Left lobe of liver (tissue), 2 donors: ENCODE results near the gene PCDHGC5. TPM values are rescaled to one million over a fixed set of nuclear protein-coding genes. Genes with fewer than 3 reads are reported as not detected.

Source experiments
- ATAC-seq: fragments of 200-7000 bp; cut with Tn5 transposase; one replicate; pipeline ENCODE4 v1.9.1; 2020; ENCODE audit warnings: mild to moderate bottlenecking, moderate library complexity
- DNase-seq: peaks from one replicate; pipeline ENCODE4 v3.0.0-alpha.2; 2020; ENCODE audit warnings: low spot score
- total RNA-seq: library from RNA; stranded (reverse); gene quantifications from one replicate; pipeline ENCODE4 v1.2.1, GENCODE V29; 2021
- donor health status: DM: no; HTN: no; CAD: no; lungs with moderate emphysema.
- donor health status: DM: no; HTN: yes; CAD: no.

The PCDHGC5 gene
- 0.40 TPM for total RNA-seq

DNA sequence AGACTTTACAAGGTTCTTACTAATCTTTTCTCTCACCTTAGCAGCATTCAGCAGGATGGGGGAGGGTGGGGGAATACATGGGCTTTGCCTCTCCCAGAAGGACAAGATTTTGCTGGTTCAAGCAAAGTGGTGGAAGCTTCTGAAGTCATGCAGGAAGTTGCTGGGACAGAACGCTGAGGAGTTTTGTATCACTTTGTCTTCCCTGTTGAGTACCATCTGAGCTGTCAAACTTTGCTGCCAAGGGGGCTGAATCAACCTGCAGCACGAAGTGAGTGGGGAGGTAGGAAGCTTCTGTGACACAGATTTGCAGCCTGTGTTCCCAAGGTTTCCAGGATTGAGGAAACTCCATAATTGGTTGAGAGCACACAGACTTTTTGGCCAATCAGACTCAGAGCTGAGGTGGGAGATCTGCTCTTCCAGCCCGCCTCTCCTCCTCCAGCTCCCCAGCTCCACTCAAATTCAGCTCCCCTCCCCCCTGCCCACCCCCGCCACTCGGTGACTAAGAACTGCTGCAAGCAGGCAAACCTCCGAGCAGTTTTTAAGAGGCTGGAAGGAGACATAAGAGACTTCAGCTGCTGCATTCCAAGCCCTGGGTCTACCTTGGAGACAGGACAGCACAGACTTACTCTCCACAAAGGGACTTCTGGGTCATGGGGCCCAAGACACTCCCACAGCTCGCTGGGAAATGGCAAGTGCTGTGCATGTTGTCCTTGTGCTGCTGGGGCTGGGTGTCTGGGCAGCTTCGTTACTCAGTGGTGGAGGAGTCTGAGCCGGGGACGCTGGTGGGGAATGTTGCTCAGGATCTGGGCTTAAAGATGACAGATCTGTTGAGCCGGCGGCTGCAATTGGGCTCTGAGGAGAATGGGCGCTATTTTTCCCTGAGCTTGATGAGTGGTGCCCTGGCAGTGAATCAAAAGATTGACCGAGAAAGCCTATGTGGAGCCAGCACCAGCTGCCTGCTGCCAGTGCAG, at the start of gene PCDHGC5:
TSS of gene PCDHGC5 (plus strand) at position 491 of the 971 bp plus-strand sequence. CDS start at position 651, 160 bp downstream.
- ATAC-seq, result no peak
- DNase-seq, result no peak

DNA sequence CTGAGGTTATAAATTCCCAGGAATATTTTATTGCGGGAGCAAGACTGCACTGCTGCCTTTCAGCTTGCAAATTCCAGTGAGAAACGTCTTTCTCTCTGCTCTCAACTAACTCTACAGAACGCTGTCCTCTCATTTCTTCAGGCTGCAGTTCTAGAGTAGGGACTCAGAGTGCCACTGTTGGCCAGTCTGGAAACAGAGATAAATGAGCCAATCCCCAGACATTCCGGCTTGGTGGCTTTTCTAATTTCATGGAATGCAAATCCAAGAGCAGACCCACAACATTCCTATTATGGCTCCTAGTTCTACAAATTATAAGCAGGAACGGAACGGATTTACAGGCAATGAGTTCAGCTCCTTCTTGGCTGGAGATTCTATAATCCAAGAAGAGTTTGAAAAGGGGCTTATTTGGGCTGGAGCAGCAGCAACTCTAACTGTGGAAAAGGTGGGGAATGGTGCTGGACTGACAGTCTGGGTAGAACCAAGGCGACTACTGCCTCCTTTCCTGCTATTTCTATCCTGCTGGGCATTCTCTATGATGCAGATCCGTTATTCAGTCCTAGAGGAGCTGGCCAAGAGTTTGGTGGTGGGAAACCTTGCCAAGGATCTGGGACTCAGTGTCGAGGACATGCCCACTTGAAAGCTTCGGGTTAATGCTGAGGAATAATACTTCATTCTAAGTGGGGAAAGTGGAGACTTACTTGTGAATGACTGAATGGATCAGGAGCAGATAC, 49.3 kb upstream of the PCDHGC5 start:
- DNase-seq (no peak), ATAC-seq (no peak)

DNA sequence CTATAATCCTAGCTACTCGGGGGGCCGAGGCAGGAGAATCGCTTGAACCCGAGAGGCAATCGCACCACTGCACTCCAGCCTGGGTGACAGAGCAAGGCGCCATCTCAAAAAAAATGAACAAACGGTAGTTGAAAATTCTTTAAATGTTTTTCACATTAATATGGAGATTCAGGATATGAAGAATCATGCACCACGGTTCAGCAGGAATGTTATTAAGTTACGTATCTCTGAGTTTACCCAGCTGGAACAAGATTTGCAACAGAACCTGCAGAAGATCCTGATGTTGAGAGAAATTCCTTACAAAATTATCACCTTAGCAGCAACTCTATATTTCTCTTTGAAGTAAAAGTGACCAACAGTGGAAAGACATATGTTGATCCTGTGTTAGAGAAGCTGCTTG, 48.5 kb upstream of the PCDHGC5 start:
- DNase-seq (no peak), ATAC-seq (no peak)

DNA sequence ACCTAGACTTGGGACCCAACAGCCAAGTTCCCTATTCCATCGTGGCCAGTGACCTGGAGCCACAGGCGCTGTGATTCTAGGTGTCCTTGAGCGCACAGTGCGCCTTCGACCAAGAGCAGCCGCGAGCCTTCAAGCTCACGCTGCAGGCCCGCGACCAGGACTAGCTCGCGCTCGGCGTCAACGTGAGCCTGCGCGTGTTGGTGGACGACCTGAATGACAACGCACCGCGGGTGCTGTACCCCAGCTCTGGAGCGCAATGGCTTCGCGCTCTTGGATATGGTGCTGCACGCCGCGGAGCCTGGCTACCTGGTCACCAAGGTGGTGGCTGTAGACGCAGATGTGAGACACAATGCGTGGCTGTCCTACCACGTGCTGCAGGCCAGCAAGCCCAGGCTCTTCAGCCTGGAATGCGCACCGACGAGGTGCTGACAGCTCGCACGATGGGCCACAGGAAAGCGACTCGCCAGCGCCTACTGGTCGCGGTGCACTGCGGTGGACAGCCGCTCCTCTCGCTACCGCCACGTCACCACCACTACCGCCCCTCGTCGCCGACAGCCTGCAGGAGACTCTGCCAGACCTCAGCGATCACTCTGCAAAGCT, 47.2 kb upstream of the PCDHGC5 start:
- no peak for DNase-seq

DNA sequence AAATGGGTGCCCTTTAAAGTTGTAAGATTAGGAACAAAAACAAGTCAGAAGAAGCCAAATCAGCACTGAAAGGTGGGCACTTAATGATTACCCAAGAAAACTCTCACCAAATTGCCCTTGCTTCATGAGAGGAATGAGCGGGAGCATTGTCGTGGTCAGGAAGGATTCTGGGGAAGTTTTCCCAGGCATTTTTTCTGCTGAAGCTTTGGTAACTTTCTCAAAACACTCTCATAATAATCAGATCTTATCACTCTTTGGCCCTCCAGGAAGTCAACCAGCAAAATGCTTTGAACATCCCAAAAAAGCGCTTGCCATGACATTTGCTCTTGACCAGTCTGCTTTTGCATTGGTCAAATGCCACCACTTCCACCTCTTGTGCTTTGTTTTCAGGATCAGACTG, 23.5 kb upstream of the PCDHGC5 start:
- ATAC-seq (no peak), DNase-seq (no peak)

More for the DNA sequence above, 47.2 kb upstream of the PCDHGC5 start:
- ATAC-seq, result no peak

DNA sequence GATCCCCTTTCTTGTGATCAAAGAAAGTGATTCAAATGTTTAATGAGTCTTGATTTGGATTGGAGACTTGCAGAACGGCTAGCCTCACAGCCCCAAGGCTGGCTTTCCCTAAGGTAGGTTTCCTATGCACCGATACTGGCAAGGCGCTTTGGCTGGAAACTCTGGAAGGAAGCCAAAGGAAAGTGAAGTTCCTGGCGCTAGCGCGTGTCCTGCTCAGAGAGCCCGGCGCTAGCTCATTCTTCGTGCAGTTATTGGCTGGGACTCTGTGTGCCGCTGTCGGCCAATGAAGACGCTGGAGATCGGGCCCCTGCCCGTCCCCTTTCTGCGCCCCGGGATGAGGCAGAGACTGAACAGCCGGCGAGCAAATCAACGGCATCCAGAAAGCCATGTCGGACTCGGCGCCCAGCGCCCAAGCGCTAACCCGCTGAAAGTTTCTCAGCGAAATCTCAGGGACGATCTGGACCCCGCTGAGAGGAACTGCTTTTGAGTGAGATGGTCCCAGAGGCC, 13.2 kb upstream of the PCDHGC5 start, which contains the start of gene PCDHGC3:
TSS of gene PCDHGC3 (plus strand) at position 342 of the 507 bp plus-strand sequence. CDS start at position 493, 151 bp downstream.
- ATAC-seq (peak; percentile 97), DNase-seq (peak; percentile 89)

DNA sequence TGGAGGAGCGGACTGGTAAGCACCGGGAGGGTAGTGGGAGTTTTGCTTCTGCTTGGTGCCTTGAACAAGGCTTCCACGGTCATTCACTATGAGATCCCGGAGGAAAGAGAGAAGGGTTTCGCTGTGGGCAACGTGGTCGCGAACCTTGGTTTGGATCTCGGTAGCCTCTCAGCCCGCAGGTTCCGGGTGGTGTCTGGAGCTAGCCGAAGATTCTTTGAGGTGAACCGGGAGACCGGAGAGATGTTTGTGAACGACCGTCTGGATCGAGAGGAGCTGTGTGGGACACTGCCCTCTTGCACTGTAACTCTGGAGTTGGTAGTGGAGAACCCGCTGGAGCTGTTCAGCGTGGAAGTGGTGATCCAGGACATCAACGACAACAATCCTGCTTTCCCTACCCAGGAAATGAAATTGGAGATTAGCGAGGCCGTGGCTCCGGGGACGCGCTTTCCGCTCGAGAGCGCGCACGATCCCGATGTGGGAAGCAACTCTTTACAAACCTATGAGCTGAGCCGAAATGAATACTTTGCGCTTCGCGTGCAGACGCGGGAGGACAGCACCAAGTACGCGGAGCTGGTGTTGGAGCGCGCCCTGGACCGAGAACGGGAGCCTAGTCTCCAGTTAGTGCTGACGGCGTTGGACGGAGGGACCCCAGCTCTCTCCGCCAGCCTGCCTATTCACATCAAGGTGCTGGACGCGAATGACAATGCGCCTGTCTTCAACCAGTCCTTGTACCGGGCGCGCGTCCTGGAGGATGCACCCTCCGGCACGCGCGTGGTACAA, 12.6 kb upstream of the PCDHGC5 start:
- DNase-seq (peak; percentile 55), ATAC-seq (peak; percentile 72)

DNA sequence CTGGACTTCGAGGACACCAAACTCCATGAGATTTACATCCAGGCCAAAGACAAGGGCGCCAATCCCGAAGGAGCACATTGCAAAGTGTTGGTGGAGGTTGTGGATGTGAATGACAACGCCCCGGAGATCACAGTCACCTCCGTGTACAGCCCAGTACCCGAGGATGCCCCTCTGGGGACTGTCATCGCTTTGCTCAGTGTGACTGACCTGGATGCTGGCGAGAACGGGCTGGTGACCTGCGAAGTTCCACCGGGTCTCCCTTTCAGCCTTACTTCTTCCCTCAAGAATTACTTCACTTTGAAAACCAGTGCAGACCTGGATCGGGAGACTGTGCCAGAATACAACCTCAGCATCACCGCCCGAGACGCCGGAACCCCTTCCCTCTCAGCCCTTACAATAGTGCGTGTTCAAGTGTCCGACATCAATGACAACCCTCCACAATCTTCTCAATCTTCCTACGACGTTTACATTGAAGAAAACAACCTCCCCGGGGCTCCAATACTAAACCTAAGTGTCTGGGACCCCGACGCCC, 11.8 kb upstream of the PCDHGC5 start:
- DNase-seq (no peak), ATAC-seq (no peak)

DNA sequence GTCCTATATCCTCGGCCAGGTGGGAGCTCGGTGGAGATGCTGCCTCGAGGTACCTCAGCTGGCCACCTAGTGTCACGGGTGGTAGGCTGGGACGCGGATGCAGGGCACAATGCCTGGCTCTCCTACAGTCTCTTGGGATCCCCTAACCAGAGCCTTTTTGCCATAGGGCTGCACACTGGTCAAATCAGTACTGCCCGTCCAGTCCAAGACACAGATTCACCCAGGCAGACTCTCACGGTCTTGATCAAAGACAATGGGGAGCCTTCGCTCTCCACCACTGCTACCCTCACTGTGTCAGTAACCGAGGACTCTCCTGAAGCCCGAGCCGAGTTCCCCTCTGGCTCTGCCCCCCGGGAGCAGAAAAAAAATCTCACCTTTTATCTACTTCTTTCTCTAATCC, 11.1 kb upstream of the PCDHGC5 start:
- ATAC-seq (no peak), DNase-seq (no peak)

DNA sequence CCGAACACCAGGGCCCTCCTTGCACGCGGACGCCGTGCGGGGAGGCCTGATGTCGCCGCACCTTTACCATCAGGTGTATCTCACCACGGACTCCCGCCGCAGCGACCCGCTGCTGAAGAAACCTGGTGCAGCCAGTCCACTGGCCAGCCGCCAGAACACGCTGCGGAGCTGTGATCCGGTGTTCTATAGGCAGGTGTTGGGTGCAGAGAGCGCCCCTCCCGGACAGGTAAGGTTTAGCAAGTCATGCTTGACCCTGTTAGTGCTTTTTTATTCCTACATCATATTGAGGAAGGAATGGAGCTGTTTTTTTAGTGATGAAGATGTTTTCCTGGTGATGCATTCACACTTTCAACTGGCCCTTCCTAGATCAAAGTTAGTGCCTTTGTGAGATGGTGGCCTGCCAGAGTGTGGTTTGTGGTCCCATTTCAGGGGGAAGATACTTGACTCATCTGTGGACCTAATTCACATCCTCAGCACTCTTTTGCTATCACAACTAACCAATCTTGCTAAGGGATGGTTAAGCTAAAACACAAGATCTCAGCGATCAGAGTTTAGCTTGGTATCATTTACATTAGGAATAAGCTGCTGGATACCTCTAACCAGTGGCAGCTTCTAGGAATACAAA, 10.4 kb upstream of the PCDHGC5 start:
- ATAC-seq (no peak), DNase-seq (no peak)

DNA sequence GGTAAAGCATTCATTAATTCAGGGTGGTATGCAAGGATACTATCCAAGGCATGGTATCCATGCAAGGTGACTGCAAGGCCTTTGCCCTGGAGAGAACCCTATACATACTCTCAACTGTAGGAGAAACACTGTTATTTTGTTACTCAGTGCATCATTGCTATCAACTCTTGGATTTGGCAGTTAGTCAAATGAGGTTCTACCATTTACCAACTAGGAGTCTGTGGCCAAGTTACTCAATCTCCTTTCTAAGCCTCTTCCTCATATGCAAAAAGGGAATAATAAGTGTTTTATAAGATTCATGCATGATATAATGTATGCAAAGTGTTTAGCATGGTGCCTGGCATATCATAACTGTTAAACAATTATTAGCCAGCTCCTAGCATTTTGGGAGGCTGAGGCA, 9.1 kb upstream of the PCDHGC5 start:
- no peak for DNase-seq
- ATAC-seq, result no peak

DNA sequence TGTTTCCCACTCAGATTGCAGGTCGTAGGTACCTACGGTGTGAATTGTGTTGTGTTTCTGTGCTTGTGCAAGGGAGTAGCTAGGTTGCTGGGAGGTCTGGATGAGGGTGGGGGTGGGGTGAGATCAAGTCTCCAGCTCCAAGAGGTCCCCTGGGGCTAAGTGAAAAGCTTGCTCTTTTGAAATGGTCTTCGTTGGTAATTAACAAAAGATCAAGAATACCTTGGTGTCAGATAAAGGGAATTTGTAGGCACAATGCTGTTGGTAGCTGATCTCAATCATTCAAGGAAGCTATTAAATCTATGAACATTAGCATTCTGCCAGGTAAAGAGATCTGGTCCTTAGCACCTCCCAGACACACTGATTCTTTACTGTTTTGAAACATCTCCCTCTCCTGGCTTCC, 5.0 kb upstream of the PCDHGC5 start:
- no peak for DNase-seq
- no peak for ATAC-seq

DNA sequence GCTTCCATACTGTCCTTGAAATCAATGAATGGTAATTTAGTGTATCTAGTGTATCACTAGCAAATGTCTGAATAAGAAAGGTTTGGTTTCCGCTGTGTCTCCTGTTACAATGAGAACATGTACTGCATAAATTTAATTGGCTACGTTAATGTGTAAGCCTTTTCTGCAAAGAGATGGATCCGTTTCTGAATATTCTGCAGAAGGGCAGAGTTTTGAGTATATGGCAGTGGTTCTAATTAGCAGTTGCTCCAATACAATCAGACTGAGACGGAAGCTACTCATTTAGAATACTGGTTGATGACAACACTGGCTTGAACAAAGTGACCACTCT, 4.6 kb upstream of the PCDHGC5 start:
- no peak for DNase-seq
- no peak for ATAC-seq

DNA sequence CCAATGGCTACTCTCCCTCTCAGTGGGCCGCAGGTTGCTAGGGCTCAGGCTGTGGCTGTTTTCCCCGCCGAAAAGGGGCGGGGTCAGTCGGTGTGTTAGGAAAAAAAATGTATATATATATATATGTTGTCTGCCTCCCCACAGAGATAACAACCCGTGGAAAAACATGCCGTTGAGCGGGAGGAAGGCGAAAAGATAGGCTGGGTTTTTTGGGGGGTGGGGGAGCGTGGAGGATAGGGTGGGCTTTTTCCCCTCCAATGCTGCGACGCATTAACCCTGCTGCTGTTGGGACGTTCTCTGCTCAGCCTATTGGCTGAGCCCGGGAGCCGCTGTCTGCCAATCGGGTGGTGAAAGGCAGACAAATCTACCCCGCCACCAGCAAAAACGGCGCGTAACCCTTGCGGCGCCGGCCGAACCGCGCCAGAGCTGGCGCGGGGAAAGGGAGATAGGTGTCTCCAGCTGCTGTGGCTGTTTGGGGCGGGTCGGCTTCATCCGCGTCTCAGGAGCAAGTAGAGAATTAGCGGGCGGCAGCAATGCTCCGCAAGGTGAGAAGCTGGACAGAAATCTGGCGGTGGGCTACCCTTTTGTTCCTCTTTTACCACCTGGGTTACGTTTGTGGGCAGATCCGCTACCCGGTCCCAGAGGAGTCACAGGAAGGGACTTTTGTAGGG, 4.1 kb upstream of the PCDHGC5 start, which contains the start of gene PCDHGC4:
TSS of gene PCDHGC4 (plus strand) at position 390 of the 671 bp plus-strand sequence. CDS start at position 534, 144 bp downstream.
- DNase-seq, result no peak
- ATAC-seq, result no peak

DNA sequence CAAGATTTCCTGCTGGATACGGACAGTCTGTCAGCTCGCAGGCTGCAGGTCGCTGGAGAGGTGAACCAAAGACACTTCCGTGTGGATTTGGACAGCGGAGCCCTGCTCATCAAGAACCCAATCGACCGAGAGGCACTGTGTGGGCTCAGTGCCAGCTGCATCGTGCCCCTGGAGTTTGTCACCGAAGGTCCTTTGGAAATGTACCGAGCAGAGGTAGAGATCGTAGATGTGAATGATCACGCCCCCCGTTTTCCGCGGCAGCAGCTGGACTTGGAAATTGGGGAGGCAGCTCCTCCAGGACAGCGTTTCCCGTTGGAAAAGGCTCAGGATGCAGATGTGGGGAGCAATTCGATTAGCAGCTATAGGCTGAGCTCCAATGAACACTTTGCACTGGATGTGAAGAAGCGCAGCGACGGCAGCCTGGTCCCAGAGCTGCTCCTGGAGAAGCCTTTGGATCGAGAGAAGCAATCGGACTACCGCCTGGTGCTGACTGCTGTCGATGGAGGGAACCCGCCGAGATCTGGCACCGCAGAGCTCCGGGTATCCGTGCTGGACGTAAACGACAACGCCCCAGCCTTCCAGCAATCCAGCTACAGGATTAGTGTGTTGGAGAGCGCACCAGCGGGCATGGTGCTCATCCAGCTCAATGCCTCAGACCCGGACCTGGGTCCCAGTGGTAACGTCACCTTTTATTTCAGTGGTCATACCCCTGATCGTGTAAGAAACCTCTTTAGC, 3.4 kb upstream of the PCDHGC5 start:
- ATAC-seq (no peak), DNase-seq (no peak)

DNA sequence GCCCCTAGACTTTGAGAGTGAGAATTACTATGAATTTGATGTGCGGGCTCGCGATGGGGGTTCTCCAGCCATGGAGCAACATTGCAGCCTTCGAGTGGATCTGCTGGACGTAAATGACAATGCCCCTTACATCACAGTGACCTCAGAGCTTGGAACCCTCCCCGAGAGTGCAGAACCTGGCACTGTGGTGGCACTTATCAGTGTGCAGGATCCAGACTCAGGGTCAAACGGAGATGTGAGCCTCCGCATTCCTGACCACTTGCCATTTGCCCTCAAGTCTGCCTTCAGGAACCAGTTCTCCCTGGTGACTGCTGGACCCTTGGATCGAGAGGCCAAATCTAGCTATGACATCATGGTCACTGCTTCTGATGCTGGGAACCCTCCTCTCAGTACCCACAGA, 2.8 kb upstream of the PCDHGC5 start:
- no peak for ATAC-seq
- DNase-seq, result no peak

DNA sequence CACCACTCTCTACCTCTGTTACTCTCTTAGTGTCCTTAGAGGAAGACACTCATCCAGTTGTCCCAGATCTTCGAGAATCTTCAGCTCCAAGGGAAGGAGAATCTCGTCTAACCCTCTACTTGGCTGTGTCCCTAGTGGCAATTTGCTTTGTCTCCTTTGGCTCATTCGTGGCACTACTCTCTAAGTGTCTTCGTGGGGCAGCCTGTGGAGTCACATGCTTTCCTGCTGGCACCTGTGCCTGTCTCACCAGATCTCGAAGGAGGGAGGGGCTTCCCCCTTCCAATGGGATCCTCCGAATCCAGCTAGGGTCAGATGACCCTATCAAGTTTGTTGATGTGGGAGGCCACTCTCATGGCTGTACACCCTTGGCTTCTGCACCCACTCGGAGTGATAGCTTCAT, 1.8 kb upstream of the PCDHGC5 start:
- DNase-seq, result no peak
- ATAC-seq, result no peak

DNA sequence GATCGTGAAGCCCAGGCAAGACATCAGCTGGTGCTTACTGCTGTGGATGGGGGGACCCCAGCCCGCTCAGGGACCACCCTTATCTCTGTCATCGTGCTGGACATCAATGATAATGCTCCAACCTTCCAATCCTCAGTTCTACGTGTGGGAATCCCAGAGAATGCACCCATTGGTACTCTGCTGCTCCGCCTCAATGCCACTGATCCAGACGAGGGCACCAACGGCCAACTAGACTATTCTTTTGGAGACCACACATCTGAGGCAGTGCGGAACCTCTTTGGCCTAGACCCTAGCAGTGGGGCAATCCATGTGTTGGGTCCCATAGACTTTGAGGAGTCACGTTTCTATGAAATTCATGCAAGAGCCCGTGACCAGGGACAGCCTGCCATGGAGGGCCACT, 960 bp downstream of the PCDHGC5 start:
- ATAC-seq (no peak), DNase-seq (no peak)
